Progenitor cell of endocrine pancreas (in vitro differentiated cells): ENCODE results near the gene HSPA9. TPM values are rescaled to one million over a fixed set of nuclear protein-coding genes. Genes with fewer than 3 reads are reported as not detected.

ENCODE experiments used
- DNase-seq: peaks from one replicate; pipeline ENCODE4 v3.0.0; 2021; ENCODE audit warnings: low spot score; ENCODE audit not compliant: unreplicated experiment
- H3K27ac Mint-ChIP-seq: 2 replicates; pipeline ENCODE4 v1.8.0; 2021; ENCODE audit warnings: mild to moderate bottlenecking, moderate library complexity, mixed read lengths
- H3K27me3 Mint-ChIP-seq: 2 replicates; pipeline ENCODE4 v1.8.0; 2021; ENCODE audit warnings: mixed read lengths
- H3K36me3 Mint-ChIP-seq: 2 replicates; pipeline ENCODE4 v1.8.0; 2022; ENCODE audit warnings: mixed read lengths; ENCODE audit not compliant: insufficient read depth
- H3K4me1 Mint-ChIP-seq: 2 replicates; pipeline ENCODE4 v1.8.0; 2021; ENCODE audit warnings: low read depth, mixed read lengths
- H3K4me3 Mint-ChIP-seq: 2 replicates; pipeline ENCODE4 v1.8.0; 2021; ENCODE audit warnings: low read depth, mild to moderate bottlenecking, moderate library complexity, mixed read lengths
- H3K9me3 Mint-ChIP-seq: 2 replicates; pipeline ENCODE4 v1.8.0; 2021; ENCODE audit warnings: low read depth, mixed read lengths
- CTCF ChIP-seq: fragments of 200-600 bp; sonication (generic); IDR thresholded peaks from one replicate; pipeline ENCODE4 v1.5.0; 2021; ENCODE audit warnings: antibody characterized with exemption, mild to moderate bottlenecking; ENCODE audit not compliant: unreplicated experiment
- total RNA-seq: library from RNA; stranded (reverse); gene quantifications from 2 replicates; pipeline ENCODE4 v1.2.1, GENCODE V29; 2021

Gene HSPA9
- total RNA-seq, 1 donor from 2014 or later = 174 TPM

GRCh38 chr5:138536215-138536614 lies 39.0 kb downstream of the HSPA9 start:
- no peak overlapping the region for H3K4me3 Mint-ChIP-seq
- H3K36me3 Mint-ChIP-seq = peaks cover 9% of the 10 kb centered on the region
- H3K9me3 Mint-ChIP-seq = no peaks in the 10 kb centered on the region
- DNase-seq = no peak
- H3K27ac Mint-ChIP-seq = peak overlapping the region; percentile 36
- H3K4me1 Mint-ChIP-seq = peaks cover 10% of the 10 kb centered on the region
- TF ChIP-seq CTCF = no peak
- H3K27me3 Mint-ChIP-seq = no peaks in the 10 kb centered on the region

DNA sequence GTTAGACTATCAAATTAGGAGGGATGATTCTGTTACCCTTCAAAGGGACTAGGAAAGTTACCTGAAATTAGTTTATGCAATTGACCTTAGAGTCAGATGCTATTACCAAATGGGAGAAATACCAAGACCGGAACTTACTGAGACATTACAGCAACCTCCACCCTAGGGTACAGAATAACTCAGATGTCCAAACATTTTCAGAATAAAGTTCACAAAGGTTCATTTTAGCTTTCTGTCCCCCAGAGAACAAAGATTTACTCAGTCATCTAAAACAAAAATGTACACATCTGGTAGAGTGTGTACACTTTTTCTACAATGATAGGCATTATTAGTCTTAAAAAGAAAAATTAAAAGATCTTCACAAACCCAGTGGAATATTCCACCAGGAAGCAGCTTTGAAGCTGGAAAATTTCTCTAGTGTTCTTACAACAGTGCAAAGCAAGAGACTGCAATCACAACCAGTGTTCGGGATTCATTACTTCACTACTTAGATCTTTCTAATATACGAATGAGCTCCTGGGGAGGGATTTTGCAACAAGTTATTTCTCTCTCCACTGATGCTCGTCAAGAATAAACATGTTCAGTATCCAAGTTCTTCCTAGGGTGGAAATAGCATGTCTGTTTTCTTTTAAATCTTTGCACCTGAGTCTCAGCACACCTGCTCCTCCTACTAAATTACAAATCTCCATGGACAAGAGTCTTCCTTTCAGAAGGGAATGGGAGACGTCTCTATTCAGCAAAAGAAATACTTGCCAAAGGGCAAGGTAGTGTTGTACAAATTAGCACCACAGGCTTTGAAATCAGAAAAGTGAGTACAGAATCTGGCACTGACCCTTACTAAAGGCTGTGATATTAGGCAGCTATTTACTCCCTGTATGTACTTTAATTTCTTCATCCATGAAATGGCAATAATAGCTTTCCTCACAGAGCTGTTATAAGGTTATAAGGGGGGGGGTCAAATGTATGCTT lies 40.9 kb downstream of the HSPA9 start:
- Mint-ChIP-seq H3K4me1 (peaks cover 9% of the 10 kb centered on the region), H3K27me3 (no peaks in the 10 kb centered on the region), H3K4me3 (no peak overlapping the region), H3K27ac (peak overlapping the region; percentile 40), H3K36me3 (peaks cover 9% of the 10 kb centered on the region), H3K9me3 (no peaks in the 10 kb centered on the region)
- no peak for DNase-seq
- TF ChIP-seq CTCF = no peak

DNA sequence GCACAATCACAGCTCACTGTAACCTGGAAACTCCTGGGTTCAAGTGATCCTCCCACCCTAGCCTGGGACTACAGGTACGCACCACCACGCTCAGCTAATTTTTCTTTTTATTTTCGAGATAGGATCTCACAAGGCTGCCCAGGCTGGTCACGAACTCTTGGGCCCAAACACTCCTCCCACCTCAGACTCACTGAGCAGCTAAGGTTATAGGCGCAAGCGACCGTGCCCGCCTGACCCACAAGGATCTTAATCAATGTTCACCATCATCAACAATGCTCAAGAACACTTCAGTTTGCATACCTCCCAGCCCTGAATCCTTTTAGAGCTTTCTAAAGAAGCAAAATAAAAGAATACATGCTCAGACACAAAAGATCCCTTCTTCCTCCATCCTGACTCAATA lies 45.4 kb downstream of the HSPA9 start:
- Mint-ChIP-seq H3K4me3 (no peak overlapping the region), H3K9me3 (no peaks in the 10 kb centered on the region), H3K27ac (peak overlapping the region; percentile 26), H3K36me3 (peaks cover 9% of the 10 kb centered on the region), H3K27me3 (no peaks in the 10 kb centered on the region), H3K4me1 (peaks cover 19% of the 10 kb centered on the region)
- no peak for DNase-seq
- no peak for TF ChIP-seq CTCF

DNA sequence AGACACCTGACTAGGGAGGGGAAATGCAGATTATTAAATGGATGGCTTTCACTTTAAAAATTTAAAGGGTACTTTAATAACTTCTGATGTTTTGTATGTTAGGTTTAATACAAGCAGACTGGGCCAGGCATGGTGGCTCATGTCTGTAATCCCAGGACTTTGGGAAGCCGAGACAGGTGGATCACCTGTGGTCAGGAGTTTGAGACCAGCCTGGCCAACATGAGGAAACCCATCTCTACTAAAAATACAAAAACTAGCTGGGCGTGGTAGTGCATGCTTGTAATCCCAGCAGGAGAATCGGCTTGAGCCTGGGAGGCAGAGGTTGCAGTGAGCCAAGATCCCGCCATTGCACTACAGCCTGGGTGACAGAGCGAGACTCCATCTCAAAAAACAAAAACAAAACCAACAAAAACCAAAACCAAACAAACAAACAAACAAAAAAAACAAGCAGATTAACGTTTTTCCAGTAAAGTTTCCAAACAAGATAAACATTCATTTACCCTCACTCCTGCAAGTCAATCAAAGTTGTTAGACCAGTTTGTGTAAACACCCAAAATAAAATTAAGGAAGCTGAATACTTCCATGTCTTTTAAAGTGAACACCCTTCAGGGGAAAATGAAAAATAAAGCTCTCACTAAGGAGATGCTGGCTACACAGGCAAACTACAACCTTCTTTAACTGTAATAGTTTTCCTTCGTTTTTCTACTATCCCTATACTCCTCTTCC lies 46.3 kb downstream of the HSPA9 start:
- Mint-ChIP-seq H3K4me1 (peaks cover 19% of the 10 kb centered on the region), H3K27me3 (no peaks in the 10 kb centered on the region), H3K9me3 (no peaks in the 10 kb centered on the region), H3K36me3 (peaks cover 9% of the 10 kb centered on the region), H3K27ac (peak overlapping the region; percentile 85), H3K4me3 (no peak overlapping the region)
- DNase-seq = no peak
- TF ChIP-seq CTCF = no peak

- Mint-ChIP-seq H3K9me3 (no peaks in the 10 kb centered on the region), H3K27me3 (no peaks in the 10 kb centered on the region), H3K27ac (peak overlapping the region; percentile 73), H3K4me3 (no peak overlapping the region), H3K4me1 (peaks cover 21% of the 10 kb centered on the region), H3K36me3 (peaks cover 9% of the 10 kb centered on the region)
- no peak for DNase-seq
- no peak for TF ChIP-seq CTCF
Measured at GRCh38 chr5:138528208-138528607, 47.0 kb downstream of the HSPA9 start.
